GM19240 (cell line): ENCODE data around the gene FNBP1.

Source experiments
- DNase-seq: peaks from one replicate; pipeline ENCODE4 v3.0.0; 2011; ENCODE audit warnings: low spot score; ENCODE audit not compliant: insufficient read length

Gene FNBP1

DNA sequence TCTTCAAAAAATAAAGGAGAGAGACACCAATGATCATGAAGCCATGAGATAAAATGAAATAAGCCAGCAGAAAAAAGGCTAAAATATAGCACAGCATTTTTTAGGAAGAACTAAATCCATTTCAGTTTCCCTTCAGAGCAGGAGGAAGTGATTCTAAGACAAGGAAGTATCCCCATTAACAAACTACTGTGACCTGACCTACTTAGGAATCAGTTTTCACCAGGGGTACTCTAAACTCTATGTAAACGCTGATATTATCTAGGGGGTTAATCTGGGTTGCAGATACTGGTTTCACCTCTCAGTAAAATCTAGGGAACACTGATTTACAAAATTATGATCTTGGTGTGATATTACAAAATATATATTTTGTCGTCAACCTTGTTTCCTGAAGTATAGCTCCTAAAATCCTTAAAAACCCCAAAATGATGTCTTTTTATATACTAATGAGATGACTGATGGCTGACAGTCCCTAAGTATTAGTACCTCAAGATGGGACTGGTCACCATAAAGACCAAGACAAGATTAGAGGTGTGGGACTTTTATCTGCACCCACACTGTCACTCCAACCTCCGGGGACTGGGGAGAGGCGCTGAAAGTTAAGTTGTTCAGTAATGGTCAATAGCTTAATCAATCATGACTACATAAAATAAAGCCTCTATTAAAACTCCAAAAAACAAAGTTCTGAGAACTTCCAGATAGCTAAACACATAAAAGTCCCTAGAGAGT lies 2.9 kb upstream of the FNBP1 start:
- no peak for DNase-seq

DNA sequence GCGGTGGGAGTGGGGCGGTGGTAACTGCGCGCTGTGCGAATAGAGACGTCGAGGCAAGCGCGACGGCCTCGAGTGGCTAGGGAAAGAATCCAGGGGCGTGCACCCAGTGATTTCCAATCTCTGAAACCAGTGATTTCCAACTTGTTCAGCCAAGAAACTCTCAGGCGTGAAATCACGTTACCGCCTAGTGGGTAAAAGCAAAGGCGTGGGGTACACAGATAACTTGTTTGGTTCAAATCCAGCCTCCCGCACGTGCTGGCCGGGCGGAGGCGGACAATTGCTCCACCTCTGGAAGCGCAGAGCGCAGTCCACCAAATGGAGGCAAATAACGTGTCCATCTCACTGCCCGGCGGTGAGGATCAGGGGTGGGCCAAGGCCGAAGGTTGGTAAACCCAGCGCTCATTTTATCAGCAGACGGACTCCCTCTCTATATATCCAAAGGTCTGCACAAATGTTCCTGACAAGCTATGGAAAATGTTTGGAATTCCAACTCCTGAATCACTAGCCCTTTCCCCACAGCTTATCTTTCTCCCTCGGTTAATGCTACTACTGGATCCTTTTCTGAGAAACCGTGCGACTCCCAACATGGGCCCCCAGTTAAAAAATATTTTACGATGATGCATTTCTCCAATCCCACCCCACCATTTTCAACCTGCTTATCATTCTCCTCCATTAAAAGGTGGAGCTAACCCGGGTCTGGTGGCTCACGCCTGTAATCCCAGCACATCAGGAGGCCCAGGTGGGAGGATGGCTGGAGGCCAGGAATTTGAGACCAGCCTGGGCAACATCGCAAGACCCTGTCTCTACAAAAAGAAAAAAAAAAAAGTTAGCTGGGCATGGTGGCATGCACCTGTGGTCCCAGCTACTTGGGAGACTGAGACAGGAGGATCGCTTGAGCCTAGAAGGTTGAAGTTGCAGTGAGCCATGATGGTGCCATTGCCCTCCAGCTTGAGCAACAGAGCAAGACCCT lies 950 bp upstream of the FNBP1 start:
- no peak for DNase-seq

DNA sequence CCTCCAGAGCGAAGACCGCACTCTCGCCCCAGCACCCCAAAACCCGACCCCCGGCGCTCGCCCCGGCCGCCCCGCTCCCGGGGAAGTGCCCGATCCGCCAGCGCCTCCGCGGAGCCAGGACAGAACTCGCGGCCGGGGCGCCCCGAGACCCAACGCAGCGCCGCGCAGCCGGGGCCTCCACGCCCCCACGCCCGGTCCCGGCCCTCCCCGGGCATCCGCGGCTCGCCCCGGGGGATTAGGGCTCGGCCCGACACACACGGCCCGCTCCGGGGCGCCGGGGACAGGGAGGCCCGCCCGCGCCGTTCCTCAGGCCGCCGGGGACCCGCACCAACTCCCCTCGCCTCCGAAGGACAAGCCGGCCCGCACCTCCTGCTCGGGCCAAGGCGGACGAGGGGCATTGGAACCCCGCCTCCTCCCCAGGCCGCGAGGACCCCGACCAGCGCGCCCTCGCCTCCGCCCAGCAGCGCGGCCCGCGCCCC lies 544 bp downstream of the FNBP1 start:
- DNase-seq: no peak

DNA sequence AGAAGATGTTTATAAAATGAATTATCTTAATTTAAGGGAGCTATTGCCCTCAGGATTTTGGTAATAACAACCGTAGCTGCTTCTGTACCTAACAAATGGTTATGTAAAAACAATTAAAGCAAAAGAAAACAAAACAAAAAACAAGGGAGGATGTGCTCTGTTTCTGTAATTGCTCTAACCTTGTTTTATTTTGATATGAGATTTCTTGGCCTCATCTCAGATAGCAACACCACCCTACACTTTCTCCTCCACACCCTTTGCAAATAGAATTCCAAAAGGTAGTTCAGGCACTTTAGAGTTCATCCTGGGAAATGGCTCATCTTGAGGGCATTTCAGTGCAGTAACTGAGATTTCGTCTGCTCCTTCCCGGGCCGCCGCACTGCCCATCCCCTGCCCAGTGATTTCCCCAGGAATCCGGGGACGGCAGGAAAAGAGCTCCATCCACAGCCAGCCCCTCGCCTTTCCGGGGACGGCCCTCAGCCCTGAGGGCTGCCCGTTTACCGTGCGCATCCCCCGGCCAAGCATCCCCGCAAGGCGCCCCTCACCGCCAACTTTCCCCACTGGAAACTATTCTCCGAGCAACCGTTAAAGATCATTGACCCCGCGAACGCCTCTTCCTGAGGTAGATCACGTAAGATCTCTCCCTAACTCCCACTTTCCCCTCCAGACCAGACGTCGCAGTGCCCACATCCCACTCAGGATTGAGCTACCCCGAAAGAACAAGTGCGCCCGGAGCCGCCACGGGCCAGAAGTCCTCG lies 1.2 kb downstream of the FNBP1 start:
- no peak for DNase-seq

DNA sequence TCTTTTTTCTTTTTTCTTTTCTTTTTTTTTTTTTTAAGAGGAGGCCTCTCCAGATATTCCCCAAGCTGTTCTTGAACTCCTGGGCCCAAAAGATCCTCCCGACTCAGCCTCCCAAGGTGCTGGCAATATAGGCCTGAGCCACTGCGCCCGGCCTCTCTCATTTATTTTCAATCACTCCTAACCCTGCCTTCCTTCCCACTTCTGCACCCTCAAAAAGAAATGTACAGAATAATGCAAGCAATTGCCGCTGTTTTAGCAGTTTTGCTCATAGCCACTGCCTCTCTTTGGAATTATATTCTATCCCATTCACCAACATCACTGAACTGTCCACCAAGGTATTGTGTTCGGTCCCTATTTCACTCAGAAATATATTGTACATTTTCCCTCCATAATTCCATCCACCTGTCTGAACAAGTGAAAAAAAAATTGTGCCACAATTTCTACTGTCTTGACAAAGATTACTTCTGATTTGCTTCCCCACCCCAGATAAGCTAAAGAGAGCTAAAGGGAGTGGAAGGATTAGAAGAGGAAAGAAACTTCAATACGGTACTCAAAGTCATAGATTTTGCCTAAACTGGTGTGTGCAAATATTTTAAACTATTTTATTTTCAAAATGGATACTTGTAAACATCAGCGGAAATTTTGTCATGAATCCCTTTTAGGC lies 1.9 kb downstream of the FNBP1 start:
- no peak for DNase-seq

DNA sequence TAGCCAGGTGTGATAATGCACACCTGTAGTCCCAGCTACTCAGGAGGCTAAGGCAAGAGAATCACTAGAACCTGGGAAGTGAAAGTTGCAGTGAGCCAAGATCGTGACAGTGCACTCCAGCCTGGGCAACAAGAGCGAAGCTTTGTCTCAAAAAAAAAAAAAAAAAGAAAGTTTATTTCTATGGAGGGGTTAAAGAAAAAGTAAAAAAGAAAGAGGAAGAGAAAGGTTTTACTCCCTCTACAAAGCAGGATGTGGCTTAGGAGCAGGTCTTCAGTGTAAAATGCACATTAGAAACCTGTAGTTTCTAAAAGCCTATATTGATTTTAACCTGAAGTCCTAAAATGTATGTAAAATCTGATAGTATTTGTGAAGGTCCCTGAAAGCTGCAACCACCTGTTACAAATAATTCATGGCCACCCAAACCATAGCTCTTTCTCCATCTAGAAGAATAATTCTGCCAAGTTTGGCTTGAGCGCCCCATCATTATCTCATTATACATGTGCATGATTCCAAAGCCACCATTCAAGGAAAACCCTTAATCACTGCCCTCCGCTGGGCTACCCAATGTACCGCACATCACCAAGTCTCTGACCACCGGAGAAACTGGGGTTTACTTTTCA lies 3.4 kb downstream of the FNBP1 start:
- DNase-seq: no peak

DNA sequence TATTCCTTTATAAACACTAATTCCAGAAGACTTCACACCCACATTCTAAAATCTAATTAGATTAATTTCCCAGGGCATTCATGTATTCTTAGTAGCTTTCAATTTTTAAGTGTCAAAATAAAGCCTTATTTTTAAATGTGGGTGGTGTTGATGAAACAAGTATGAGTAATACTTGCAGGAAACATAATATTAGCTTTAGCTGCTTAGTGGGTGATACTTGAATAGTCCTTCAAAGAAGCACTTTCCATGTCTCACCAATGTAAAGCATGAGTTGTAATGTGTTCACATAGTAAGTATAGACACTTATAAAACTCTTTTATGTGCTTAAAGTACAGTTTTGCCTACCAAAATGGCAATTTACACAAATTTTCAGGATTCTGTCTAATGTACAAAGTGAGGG lies 6.9 kb downstream of the FNBP1 start:
- DNase-seq: no peak

DNA sequence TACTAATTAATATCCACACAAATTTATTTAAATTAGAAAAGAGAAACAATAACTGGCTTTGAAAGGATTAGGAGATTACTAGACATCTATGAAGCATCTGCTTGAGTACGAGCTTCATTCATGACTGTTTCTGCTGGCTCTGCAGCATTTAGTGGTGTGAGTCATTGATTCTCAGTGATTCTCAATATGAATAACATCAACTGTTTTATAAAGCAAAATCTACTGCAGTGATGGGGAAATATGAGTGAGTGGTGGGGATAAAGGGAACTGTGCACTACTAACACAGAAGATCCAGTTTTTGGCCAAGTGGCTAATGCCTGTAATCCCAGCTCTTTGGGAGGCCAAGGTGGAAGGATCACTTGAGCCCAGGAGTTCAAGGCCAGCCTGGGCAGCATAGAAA lies 8.4 kb downstream of the FNBP1 start:
- DNase-seq: no peak

DNA sequence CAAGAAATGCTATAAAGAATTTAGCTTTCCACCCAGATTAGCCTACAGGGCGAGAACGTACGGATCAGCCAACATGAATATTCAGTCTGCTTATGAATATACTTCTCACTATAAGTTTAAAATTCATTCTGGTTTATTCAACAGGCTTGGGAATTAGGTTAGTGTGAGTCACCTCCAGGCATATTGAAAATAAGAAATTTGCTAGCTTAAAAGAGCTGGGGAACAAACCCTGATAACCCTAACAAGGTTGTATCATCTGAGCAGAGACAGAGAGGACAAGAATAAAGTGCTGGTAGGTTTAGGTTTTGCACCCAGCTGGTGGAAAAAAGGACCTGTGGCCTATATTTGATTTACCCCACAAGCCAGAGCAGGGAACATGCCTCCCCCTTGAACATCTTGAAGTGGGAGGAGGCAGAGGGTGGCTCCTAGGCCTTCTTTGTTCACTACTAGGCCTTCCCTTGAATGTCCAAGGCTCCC lies 12.3 kb downstream of the FNBP1 start:
- no peak for DNase-seq

DNA sequence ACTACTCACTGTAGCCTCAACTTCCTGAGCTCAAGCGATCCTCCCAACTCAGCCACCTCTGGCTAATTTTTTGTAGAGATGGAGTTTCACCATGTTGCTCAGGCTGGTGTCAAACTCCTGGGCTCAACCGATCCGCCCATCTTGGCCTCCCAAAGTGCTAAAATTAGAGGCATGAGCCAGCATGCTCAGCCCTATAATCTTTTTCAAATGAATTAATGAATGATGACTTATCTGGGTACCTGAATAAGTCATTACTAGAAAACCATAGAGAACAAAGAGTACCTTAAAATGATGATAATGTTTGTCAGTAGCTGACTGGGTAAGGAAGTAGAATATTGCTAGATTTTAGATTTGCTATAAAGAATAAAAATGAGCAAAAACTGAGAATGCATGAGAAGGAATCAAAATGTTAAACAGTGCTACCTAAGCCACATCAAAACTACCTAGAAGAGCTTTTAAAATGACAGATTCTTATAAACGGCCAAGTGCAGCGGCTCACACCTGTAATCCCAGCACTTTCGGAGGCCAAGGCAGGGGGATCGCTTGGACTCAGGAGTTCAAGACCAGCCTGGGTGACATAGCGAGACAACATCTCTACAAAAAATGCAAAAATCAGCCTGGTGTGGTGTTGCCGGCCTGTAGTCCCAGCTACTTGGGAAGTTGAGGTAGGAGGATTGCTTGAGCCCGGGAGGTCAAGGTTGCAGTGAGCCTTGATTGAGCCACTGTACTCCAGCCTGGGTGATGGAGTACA lies 13.6 kb downstream of the FNBP1 start:
- no peak for DNase-seq

DNA sequence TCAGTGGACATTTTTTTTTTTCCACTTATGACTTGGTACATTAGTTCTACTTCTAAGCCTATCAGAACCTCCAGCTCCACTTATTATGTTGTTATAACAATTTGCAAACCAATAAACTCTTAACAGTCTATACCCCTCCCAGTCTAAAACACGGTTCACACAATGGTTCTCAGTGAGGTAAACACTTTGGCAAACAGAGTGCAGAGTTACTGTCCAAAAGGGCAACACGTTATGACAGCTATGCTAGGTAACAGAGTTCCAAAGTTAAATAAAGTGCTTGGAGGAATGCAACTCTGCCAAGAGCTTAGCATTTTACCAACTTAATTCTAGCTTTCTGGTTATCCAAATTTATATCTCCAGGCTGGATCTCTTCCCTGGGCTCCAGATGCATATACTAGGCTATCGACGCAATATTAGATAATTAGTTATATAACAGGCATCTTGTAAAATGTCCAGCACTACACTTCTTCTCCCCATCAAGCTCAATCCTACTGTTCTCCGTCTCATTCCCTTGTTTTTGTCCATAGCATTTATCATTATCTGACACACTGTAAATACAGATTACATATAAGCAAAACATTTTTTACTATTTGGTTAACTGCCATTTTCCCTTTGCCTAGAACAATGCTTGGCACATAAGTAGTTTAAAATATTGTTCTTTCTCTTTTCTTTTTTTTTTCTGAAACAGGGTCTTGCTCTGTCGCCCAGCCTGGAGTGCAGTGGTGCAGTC lies 14.3 kb downstream of the FNBP1 start:
- DNase-seq: no peak

DNA sequence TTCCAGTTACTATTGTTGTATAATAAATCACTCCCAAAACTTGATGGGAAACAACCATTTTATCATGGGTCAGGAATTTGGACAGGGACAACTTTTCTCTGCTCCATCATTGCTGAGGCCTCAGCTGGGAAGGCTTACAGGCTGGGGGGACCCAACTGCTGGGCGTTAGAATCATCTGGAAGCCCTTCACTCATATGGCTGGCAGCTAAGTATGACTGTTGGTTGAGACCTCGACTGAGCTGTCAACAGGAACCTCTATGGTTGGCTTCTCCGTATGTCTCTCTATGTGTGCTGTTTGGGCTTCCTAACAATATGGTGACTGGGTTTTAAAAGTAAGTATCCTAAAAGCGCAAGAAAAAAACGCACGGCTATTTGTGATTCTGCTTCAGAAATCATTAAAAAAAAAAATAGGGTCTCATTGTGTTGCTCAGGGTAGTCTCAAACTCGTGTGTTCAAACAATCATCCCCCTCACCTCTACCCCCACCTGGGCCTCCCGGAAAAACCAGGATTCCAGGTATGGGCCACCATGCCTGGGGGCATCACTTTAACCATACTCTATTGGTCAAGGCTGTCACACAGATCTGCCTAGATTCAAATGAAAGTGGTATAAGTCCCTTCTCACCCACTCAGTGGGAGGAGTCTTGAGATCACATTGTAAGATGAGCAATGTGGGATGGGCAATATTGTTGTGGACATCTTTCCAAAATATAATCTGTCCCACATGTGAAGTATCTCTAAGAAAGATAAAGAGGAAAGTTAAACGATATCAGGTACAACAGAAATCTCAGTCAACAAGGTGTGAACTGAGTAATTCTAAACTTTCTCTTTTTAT lies 15.2 kb downstream of the FNBP1 start:
- DNase-seq: no peak

DNA sequence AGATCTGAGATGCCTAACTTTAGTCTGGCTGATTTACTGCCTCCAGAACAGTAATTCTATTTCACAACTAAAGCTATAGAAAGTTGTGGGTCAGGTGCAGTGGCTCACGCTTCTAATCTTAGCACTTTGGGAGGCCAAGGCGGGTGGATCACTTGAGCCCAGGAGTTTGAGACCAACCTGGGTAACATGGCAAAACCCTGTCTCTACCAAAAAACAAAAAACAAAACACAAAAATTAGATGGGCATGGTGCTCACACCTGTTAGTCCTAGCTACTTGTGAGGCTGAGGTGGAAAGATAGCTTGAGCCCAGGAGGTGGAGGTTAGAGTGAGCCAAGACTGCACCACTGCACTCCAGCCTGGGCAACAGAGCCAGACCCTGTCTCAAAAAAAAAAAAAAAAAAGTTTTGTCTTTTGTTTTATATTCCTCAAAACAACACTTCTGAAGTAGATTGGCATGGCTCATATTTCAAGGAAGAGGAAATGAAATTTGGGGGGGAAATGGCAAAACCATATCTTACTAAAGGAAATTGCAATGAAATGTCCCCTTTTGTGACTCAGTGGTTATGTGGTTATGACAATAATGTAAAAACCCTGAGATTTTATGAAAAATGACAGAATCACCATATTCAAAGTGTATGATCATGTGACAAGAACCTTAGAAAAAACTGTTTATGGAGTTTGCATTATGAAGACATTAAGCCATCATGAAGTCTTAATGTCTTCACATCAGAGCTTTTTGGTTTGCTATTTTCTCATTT lies 16.2 kb downstream of the FNBP1 start:
- DNase-seq: no peak

DNA sequence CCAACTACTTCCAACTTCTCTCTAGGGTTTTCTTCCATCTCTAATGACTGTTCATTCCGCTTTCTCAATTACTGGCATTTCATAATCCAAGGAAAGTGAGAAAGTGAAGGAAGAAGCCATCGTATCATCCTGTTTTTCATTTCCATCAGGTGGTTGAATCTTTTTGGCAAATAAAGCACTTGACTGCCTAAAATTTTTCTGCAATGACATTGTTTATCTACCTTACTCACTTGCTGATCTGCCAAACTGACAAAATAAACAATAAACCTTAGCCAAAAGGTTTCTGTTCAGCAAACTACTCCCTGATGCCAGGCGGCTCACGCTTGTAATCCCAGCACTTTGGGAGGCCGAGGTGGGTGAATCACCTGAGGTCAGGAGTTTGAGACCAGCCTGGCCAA lies 18.4 kb downstream of the FNBP1 start:
- no peak for DNase-seq

DNA sequence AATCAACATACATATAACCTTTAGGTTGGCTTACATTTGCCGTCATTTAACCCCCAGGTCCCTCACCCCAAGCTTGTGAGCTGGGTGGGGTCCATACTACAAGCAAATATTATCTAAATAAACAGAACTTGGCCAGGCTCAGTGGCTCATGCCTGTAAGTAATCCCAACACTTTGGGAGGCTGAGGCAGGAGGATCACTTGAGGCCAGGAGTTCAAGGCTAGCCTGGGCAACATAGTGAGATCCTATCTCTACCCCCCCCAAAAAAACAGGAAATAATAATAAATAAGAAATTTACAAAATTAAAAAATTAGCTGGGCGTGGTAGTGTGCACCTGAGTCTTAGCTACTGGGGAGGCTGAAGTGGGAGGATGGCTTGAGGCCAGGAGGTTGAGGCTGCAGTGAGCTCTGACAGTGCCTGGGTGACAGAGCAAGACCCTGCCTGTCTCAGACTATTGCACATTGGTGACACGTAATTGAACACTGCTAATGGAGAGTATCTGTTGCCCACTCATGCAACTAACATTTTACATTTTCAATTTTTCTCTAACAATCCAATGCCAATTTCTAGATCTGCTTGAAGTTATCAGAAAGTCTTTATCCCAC lies 18.9 kb downstream of the FNBP1 start:
- no peak for DNase-seq

DNA sequence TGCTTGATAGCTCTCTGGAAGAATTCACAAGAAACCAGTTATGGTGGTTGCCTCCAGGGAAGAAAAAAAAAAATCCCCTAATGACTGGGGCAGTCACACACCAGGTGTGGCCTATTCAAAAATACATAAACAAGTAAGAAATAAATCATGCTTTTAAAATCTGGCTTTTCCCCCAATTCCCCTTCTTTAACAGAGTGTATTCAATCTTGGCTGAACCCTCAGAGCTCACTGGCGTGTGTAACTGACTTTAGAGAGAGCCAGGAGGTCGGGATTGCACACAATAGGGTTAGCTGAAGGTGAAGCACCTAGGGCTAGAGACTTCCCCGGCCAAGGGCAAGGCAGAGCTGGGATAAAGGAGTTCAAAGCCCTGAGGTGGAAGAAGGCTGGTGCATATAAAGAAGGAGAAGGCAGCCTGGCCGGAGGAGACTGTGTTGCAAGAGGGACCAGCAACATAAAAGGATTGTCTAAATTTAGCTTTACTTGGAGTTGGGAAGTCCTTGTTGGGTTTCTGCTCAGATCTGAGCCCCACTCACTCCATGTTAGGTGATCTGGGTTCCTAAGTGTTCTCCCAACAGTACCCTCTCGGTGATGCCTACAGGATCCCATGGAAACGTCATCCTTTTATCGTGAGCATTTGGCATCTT lies 19.7 kb downstream of the FNBP1 start:
- DNase-seq: no peak
